H1 (cell line): ENCODE results near the gene TBC1D7. TPM values are rescaled to one million over a fixed set of nuclear protein-coding genes. Genes with fewer than 3 reads are reported as not detected.

Experiments used
- ATF3 ChIP-seq: IDR thresholded peaks from 2 replicates; pipeline ENCODE4 v1.6.1; 2011; ENCODE audit warnings: low read depth, mild to moderate bottlenecking, low read length; ENCODE audit not compliant: insufficient read depth
- CBX5 ChIP-seq: fragments of 300-800, 300-1000 bp; sonication (generic); IDR thresholded peaks from 2 replicates; pipeline ENCODE4 v1.7.1; 2016; ENCODE audit warnings: antibody characterized with exemption, low read length, low read depth
- USF2 ChIP-seq: IDR thresholded peaks from 2 replicates; pipeline ENCODE4 v1.6.1; 2011; ENCODE audit warnings: low read length, improper control_type of control experiment
- polyA plus RNA-seq, 7 experiments: library from polyadenylated mRNA; depleted of rRNA in 3 of 7; stranded (reverse) in 5 of 7; unstranded in 2 of 7; fragments of >200 nt in 5 of 7; fragments of 200-250 nt in 2 of 7; gene quantifications; 1 replicate in 5 of 7; 2 replicates in 1 of 7; 4 replicates in 1 of 7; pipeline versions ENCODE4 v1.2.1 to v1.2.3, GENCODE V29; 2011 to 2013; ENCODE audit warnings: missing spikeins in 2 of 7, mixed read lengths in 2 of 7
- total RNA-seq: library from RNA; stranded (reverse); fragmentation: NEBNext Ultra II Directional; extraction: Animal tissue kit (Norgen Biotek cat#: 25700); gene quantifications from 2 replicates; pipeline ENCODE4 v1.2.1, GENCODE V29; 2021

The TBC1D7 gene
- total and polyA plus RNA-seq, 2 of the 8 experiments (the other 6 are each of a cell fraction or from before 2014, with no cell fraction given) = 46.1 to 55.2 TPM

- no peak for TF ChIP-seq CBX5
- no peak for TF ChIP-seq ATF3
- TF ChIP-seq USF2 = no peak
- TF ChIP-seq, all 59 proteins: peak for 0
These were observed 67.5 kb downstream of the TBC1D7 start (continued) for GRCh38 chr6:13260831-13261230.
